Stomach smooth muscle (tissue), 2 donors: ENCODE data around the gene NF1.
"Not testable (repeated sequence)": the region's sequence is repeated elsewhere in the genome, so short reads cannot be mapped to it uniquely, and the experiment has no call there.

Experiments
- H3K27ac ChIP-seq: one replicate; pipeline ENCODE4 v1.7.0; 2013; ENCODE audit warnings: mild to moderate bottlenecking, low read length, inconsistent platforms
- H3K27me3 ChIP-seq, 2 donors: one replicate each; pipeline ENCODE4 v1.7.0; 2013; ENCODE audit warnings: low read length in 2 of 2; ENCODE audit not compliant: insufficient read depth in 2 of 2, control insufficient read depth in 1 of 2
- H3K36me3 ChIP-seq, 2 donors: one replicate each; pipeline ENCODE4 v1.7.0; 2013; ENCODE audit warnings: low read length in 2 of 2; ENCODE audit not compliant: control insufficient read depth in 2 of 2, insufficient read depth in 2 of 2
- H3K4me1 ChIP-seq: one replicate; pipeline ENCODE4 v1.7.0; 2013; ENCODE audit warnings: low read length; ENCODE audit not compliant: control insufficient read depth, insufficient read depth
- H3K4me3 ChIP-seq, 2 donors: one replicate each; pipeline ENCODE4 v1.7.0; 2013; ENCODE audit warnings: low read length in 2 of 2
- H3K9ac ChIP-seq, 2 donors: one replicate each; pipeline ENCODE4 v1.7.0; 2013; ENCODE audit warnings: low read length in 2 of 2, mild to moderate bottlenecking in 1 of 2
- H3K9me3 ChIP-seq, 2 donors: one replicate each; pipeline ENCODE4 v1.7.0; 2013; ENCODE audit warnings: low read length in 2 of 2; ENCODE audit not compliant: control insufficient read depth in 2 of 2
- donor health status: healthy.
- donor health status: Pancreatic carcinoma.

Gene NF1

GRCh38 chr17:31155208-31155810 lies 60.5 kb downstream of the NF1 start:
- H3K9ac ChIP-seq = no peak overlapping the region

GRCh38 chr17:31156326-31156725 lies 61.5 kb downstream of the NF1 start:
- Histone ChIP-seq H3K27me3 (no peaks in the 10 kb centered on the region), H3K4me3 (no peak overlapping the region), H3K9me3 (no peaks in the 10 kb centered on the region), H3K27ac (no peak overlapping the region), H3K9ac (no peak overlapping the region), H3K4me1 (no peaks in the 10 kb centered on the region), H3K36me3 (no peaks in the 10 kb centered on the region)

More at GRCh38 chr17:31155208-31155810, 60.5 kb downstream of the NF1 start:
- Histone ChIP-seq H3K27me3 (no peaks in the 10 kb centered on the region), H3K9me3 (no peaks in the 10 kb centered on the region), H3K27ac (no peak overlapping the region), H3K36me3 (no peaks in the 10 kb centered on the region), H3K4me3 (no peak overlapping the region), H3K4me1 (no peaks in the 10 kb centered on the region)

GRCh38 chr17:31156864-31157263 lies 62.1 kb downstream of the NF1 start:
- not testable (repeated sequence) for H3K4me1 ChIP-seq, H3K36me3 ChIP-seq

GRCh38 chr17:31158746-31159377 lies 64.1 kb downstream of the NF1 start:
- H3K9ac ChIP-seq = no peak overlapping the region
- no peaks in the 10 kb centered on the region for H3K4me1 ChIP-seq
- no peak overlapping the region for H3K4me3 ChIP-seq
- H3K27me3 ChIP-seq = no peaks in the 10 kb centered on the region
- peaks cover 0 to 4% of the 10 kb centered on the region in 2 donors for H3K36me3 ChIP-seq
- H3K9me3 ChIP-seq = no peaks in the 10 kb centered on the region
- H3K27ac ChIP-seq = no peak overlapping the region

More at GRCh38 chr17:31156864-31157263, 62.1 kb downstream of the NF1 start:
- not testable (repeated sequence) for H3K9me3 ChIP-seq, H3K9ac ChIP-seq, H3K27ac ChIP-seq, H3K4me3 ChIP-seq, H3K27me3 ChIP-seq

GRCh38 chr17:31163091-31163781 lies 68.5 kb downstream of the NF1 start:
- no peak overlapping the region for H3K9ac ChIP-seq

GRCh38 chr17:31167111-31167510 lies 72.3 kb downstream of the NF1 start:
- H3K27ac ChIP-seq = no peak overlapping the region
- H3K4me3 ChIP-seq = no peak overlapping the region

More at GRCh38 chr17:31163091-31163781, 68.5 kb downstream of the NF1 start:
- H3K36me3 ChIP-seq = peaks cover 0 to 8% of the 10 kb centered on the region in 2 donors
- H3K4me3 ChIP-seq = no peak overlapping the region
- no peaks in the 10 kb centered on the region for H3K9me3 ChIP-seq
- no peak overlapping the region for H3K27ac ChIP-seq
- no peaks in the 10 kb centered on the region for H3K27me3 ChIP-seq
- H3K4me1 ChIP-seq = no peaks in the 10 kb centered on the region

GRCh38 chr17:31171701-31172100 lies 76.9 kb downstream of the NF1 start:
- Histone ChIP-seq H3K4me3 (no peak overlapping the region), H3K27ac (no peak overlapping the region), H3K4me1 (no peaks in the 10 kb centered on the region)

More at GRCh38 chr17:31167111-31167510, 72.3 kb downstream of the NF1 start:
- Histone ChIP-seq H3K27me3 (no peaks in the 10 kb centered on the region), H3K36me3 (peaks cover 0 to 8% of the 10 kb centered on the region in 2 donors), H3K4me1 (no peaks in the 10 kb centered on the region), H3K9ac (no peak overlapping the region), H3K9me3 (no peaks in the 10 kb centered on the region)

GRCh38 chr17:31172388-31172787 lies 77.6 kb downstream of the NF1 start:
- no peaks in the 10 kb centered on the region for H3K36me3 ChIP-seq
- no peak overlapping the region for H3K4me3 ChIP-seq
- H3K27ac ChIP-seq = no peak overlapping the region
- no peaks in the 10 kb centered on the region for H3K9me3 ChIP-seq
- H3K9ac ChIP-seq = no peak overlapping the region
- no peaks in the 10 kb centered on the region for H3K27me3 ChIP-seq
- no peaks in the 10 kb centered on the region for H3K4me1 ChIP-seq

More at GRCh38 chr17:31171701-31172100, 76.9 kb downstream of the NF1 start:
- H3K9ac ChIP-seq = no peak overlapping the region
- no peaks in the 10 kb centered on the region for H3K27me3 ChIP-seq
- H3K36me3 ChIP-seq = no peaks in the 10 kb centered on the region
- no peaks in the 10 kb centered on the region for H3K9me3 ChIP-seq

- no peaks in the 10 kb centered on the region for H3K9me3 ChIP-seq
- no peak overlapping the region for H3K27ac ChIP-seq
- H3K4me3 ChIP-seq = no peak overlapping the region
- no peaks in the 10 kb centered on the region for H3K27me3 ChIP-seq
- H3K9ac ChIP-seq = no peak overlapping the region
- no peaks in the 10 kb centered on the region for H3K4me1 ChIP-seq
- no peaks in the 10 kb centered on the region for H3K36me3 ChIP-seq
These were observed 79.4 kb downstream of the NF1 start for GRCh38 chr17:31174215-31174614.

- H3K9ac ChIP-seq = no peak overlapping the region
- no peak overlapping the region for H3K4me3 ChIP-seq
- H3K36me3 ChIP-seq = no peaks in the 10 kb centered on the region
- H3K9me3 ChIP-seq = no peaks in the 10 kb centered on the region
- H3K27ac ChIP-seq = no peak overlapping the region
- H3K27me3 ChIP-seq = no peaks in the 10 kb centered on the region
- no peaks in the 10 kb centered on the region for H3K4me1 ChIP-seq
These were observed 80.5 kb downstream of the NF1 start for GRCh38 chr17:31175237-31175636.

GRCh38 chr17:31176143-31176542 lies 81.4 kb downstream of the NF1 start:
- not testable (repeated sequence) for H3K4me3 ChIP-seq, H3K27ac ChIP-seq, H3K9me3 ChIP-seq, H3K36me3 ChIP-seq, H3K4me1 ChIP-seq, H3K27me3 ChIP-seq, H3K9ac ChIP-seq
